ENCODE data around the gene CLOCK. TPM values are rescaled to one million over a fixed set of nuclear protein-coding genes. Genes with fewer than 3 reads are reported as not detected.

CLOCK gene
- total RNA-seq, 2 experiments from 2014 or later = 1.9 to 9.0 TPM

DNA sequence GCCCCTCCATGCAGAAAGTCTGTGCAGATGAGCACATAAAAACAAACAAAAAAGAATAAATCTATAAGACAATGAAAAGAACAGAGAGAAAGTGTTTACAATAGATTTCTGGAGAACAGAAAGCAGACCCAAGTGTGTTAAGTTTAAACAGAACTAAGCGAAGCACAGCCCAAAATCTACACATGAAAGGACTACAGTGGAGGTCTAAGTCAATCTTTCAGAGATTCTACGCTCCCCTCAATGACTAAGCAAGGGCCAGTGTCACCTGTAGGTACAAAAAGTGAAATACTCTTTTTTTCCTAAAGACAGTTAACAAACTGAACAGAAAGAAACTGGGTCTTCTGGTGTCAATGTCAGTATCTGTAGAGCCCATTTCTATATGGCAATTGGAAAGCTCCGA is 18.2 kb downstream of the CLOCK start:
- H3K27ac ChIP-seq (ENCODE audit: low read depth, low read length, poor library complexity, severe bottlenecking) = no peak overlapping the region
- H4K20me1 ChIP-seq (ENCODE audit: insufficient read depth, low read length) = no peaks in the 10 kb centered on the region
- no peaks in the 10 kb centered on the region for H3K9me2 ChIP-seq (ENCODE audit: insufficient read depth, low read length)
- TF ChIP-seq, protein P1, sequence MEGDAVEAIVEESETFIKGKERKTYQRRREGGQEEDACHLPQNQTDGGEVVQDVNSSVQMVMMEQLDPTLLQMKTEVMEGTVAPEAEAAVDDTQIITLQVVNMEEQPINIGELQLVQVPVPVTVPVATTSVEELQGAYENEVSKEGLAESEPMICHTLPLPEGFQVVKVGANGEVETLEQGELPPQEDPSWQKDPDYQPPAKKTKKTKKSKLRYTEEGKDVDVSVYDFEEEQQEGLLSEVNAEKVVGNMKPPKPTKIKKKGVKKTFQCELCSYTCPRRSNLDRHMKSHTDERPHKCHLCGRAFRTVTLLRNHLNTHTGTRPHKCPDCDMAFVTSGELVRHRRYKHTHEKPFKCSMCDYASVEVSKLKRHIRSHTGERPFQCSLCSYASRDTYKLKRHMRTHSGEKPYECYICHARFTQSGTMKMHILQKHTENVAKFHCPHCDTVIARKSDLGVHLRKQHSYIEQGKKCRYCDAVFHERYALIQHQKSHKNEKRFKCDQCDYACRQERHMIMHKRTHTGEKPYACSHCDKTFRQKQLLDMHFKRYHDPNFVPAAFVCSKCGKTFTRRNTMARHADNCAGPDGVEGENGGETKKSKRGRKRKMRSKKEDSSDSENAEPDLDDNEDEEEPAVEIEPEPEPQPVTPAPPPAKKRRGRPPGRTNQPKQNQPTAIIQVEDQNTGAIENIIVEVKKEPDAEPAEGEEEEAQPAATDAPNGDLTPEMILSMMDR (conservative IDR thresholded peaks at IDR 0.05; ENCODE audit: low read length) = no peak
- no peak for DNase-seq (ENCODE audit: low spot score)
- H3K4me2 ChIP-seq (ENCODE audit: low read length) = no peak overlapping the region
- no peak overlapping the region for H3K4me3 ChIP-seq (ENCODE audit: low read depth, low read length, poor library complexity, severe bottlenecking)
- no TSS peak for BruUV-seq (replicated peaks)
- no peaks in the 10 kb centered on the region for H3K36me3 ChIP-seq (ENCODE audit: insufficient read depth, low read length)
- H3K4me1 ChIP-seq (ENCODE audit: insufficient read depth, low read length, poor library complexity, severe bottlenecking) = no peaks in the 10 kb centered on the region
- H3K79me2 ChIP-seq (ENCODE audit: insufficient read depth, low read depth, low read length) = no peaks in the 10 kb centered on the region
- ChIA-PET CTCF (ENCODE audit: unreplicated experiment) (no interaction called here), POLR2A (no interaction called here)
- intact Hi-C loops (cut with micrococcal nuclease; ENCODE audit: unreplicated experiment) = no loop called here
- H2AFZ ChIP-seq (ENCODE audit: low read length) = no peak overlapping the region
- H3K9me3 ChIP-seq (ENCODE audit: low read length) = 0 out of 2 replicates have a peak, but pooled peaks cover 7% of the 10 kb centered on the region

DNA sequence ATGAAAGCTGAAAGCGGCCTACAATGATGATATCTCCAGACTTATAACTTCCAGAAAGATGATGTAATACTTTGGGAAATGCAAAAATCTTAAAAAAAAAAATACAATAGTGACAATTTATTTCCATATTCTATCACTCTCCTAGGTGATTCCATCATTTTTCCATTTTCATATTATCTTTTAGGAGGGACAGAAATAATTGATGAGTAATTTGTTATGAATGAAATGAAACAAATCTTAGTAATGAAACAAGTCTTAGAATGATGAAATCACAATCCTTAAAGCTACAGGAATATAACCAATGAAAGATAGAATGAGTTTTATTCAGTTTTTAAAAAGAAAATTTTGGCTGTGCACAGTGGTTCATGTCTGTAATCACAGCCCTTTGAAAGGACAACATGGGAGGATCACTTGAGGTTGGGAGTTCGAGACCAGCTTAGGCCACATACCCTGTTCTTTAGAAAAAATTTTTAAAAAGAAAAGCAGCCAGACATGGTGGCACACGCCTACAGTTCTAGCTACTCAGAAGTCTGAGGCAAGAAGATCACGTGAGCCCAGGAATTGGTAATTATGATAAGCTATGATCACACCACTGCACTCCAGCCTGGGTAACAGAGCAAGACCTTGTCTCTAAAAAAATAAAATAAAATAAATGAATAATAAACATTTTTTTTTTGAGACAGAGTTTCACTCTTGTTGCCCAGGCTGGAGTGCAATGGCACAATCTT is 21.7 kb downstream of the CLOCK start:
- ChIA-PET CTCF (ENCODE audit: unreplicated experiment) (no interaction called here), POLR2A (interaction anchor here (1.1 kb wide), 1 partner anchor 27 kb away, joined by 3 read pairs; no protein-coding TSS in a partner anchor)
- no peak for DNase-seq (ENCODE audit: low spot score)
- intact Hi-C loops (cut with micrococcal nuclease; ENCODE audit: unreplicated experiment) = no loop called here
- no TSS peak for BruUV-seq (replicated peaks)
- no peaks in the 10 kb centered on the region for H3K36me3 ChIP-seq (ENCODE audit: insufficient read depth, low read length)
- no peaks in the 10 kb centered on the region for H3K79me2 ChIP-seq (ENCODE audit: insufficient read depth, low read depth, low read length)
- H3K9me2 ChIP-seq (ENCODE audit: insufficient read depth, low read length) = no peaks in the 10 kb centered on the region
- no peak overlapping the region for H2AFZ ChIP-seq (ENCODE audit: low read length)
- no peaks in the 10 kb centered on the region for H4K20me1 ChIP-seq (ENCODE audit: insufficient read depth, low read length)
- no peaks in the 10 kb centered on the region for H3K4me1 ChIP-seq (ENCODE audit: insufficient read depth, low read length, poor library complexity, severe bottlenecking)
- 0 out of 2 replicates have a peak, but pooled peaks cover 2% of the 10 kb centered on the region for H3K9me3 ChIP-seq (ENCODE audit: low read length)
- TF ChIP-seq, protein P1 (conservative IDR thresholded peaks at IDR 0.05; ENCODE audit: low read length) = no peak
- TF ChIP-seq EZH2phosphoT487 (IDR thresholded peaks at IDR 0.05; ENCODE audit: borderline replicate concordance, low read depth, low read length) = no peak
- no peak overlapping the region for H3K4me2 ChIP-seq (ENCODE audit: low read length)
- H3K4me3 ChIP-seq (ENCODE audit: low read depth, low read length, poor library complexity, severe bottlenecking) = no peak overlapping the region
- no peak overlapping the region for H3K27ac ChIP-seq (ENCODE audit: low read depth, low read length, poor library complexity, severe bottlenecking)

DNA sequence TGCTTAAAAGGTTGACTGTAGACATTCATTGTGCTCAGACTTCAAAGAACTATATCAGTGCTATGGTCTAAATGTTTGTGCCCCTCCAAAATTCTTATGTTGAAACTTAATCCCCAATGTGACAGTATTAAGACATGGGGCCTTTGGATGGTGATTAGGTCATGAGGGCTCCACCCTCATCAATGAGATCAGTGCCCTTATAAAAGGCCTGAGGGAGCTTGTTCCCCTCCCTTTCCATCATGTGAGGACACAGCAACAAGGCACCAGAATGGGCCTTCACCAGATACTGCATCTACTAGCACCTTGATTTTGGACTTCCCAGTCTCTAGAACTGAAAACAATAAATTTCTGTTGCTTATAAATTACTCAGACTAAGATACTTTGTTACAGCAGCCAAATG is 28.3 kb downstream of the CLOCK start:
- Histone ChIP-seq H4K20me1 (ENCODE audit: insufficient read depth, low read length) (no peaks in the 10 kb centered on the region), H3K4me1 (ENCODE audit: insufficient read depth, low read length, poor library complexity, severe bottlenecking) (no peaks in the 10 kb centered on the region), H3K79me2 (ENCODE audit: insufficient read depth, low read depth, low read length) (no peaks in the 10 kb centered on the region), H3K9me2 (ENCODE audit: insufficient read depth, low read length) (no peaks in the 10 kb centered on the region), H3K4me2 (ENCODE audit: low read length) (no peak overlapping the region), H3K9me3 (ENCODE audit: low read length) (no peaks in the 10 kb centered on the region), H3K27ac (ENCODE audit: low read depth, low read length, poor library complexity, severe bottlenecking) (no peak overlapping the region), H3K4me3 (ENCODE audit: low read depth, low read length, poor library complexity, severe bottlenecking) (no peak overlapping the region), H3K36me3 (ENCODE audit: insufficient read depth, low read length) (no peaks in the 10 kb centered on the region), H2AFZ (ENCODE audit: low read length) (no peak overlapping the region)
- TF ChIP-seq, protein P1 (conservative IDR thresholded peaks at IDR 0.05; ENCODE audit: low read length) = no peak
- TF ChIP-seq EZH2phosphoT487 (IDR thresholded peaks at IDR 0.05; ENCODE audit: borderline replicate concordance, low read depth, low read length) = no peak
- no peak for DNase-seq (ENCODE audit: low spot score)
- POLR2A ChIA-PET = interaction anchor here (0.9 kb wide), 1 partner anchor 9 kb away, joined by 3 read pairs; no protein-coding TSS in a partner anchor
- CTCF ChIA-PET (ENCODE audit: unreplicated experiment) = no interaction called here
- intact Hi-C loops (cut with micrococcal nuclease; ENCODE audit: unreplicated experiment) = no loop called here
- BruUV-seq (replicated peaks) = no TSS peak

All from OCI-LY7 (cell line).